Stimulated activated CD8-positive, alpha-beta memory T cell treated with anti-CD3 and anti-CD28 coated beads, Interleukin-4, amount 100 ng/mL, for 24 hours (primary cell): ENCODE measurements around the gene SLC12A1.

Experiments
- DNase-seq: peaks from one replicate; pipeline ENCODE4 v3.0.0-alpha.2; 2020; ENCODE audit warnings: low read depth

The SLC12A1 gene

GRCh38 chr15:48205981-48206380 lies at the start of gene SLC12A1:
SLC12A1 (plus strand) TSS chr15:48206302; CDS start chr15:48207720, 1,418 bp downstream.
- no peak for DNase-seq

GRCh38 chr15:48168616-48169015 lies 37.5 kb upstream of the SLC12A1 start:
- no peak for DNase-seq

- DNase-seq: no peak
These were observed 35.1 kb upstream of the SLC12A1 start for GRCh38 chr15:48170981-48171380.

GRCh38 chr15:48175126-48175525 lies 31.0 kb upstream of the SLC12A1 start:
- DNase-seq: no peak

- DNase-seq: no peak
These were observed 30.0 kb upstream of the SLC12A1 start for GRCh38 chr15:48176112-48176511.

- DNase-seq: no peak
These were observed 29.1 kb upstream of the SLC12A1 start for GRCh38 chr15:48176957-48177356.

GRCh38 chr15:48177383-48177765 lies 28.7 kb upstream of the SLC12A1 start:
- DNase-seq: no peak

GRCh38 chr15:48177766-48178647 lies 28.1 kb upstream of the SLC12A1 start, which contains the start of gene MYEF2:
MYEF2 (minus strand) TSS chr15:48178295; CDS start chr15:48178237, 58 bp downstream.
- peak; percentile 49 for DNase-seq

- no peak for DNase-seq
These were observed 27.5 kb upstream of the SLC12A1 start for GRCh38 chr15:48178648-48178931.

- no peak for DNase-seq
These were observed 23.4 kb upstream of the SLC12A1 start for GRCh38 chr15:48182749-48183148.

- DNase-seq: no peak
These were observed 20.6 kb upstream of the SLC12A1 start for GRCh38 chr15:48185529-48185928.

- DNase-seq: no peak
These were observed 19.8 kb upstream of the SLC12A1 start for GRCh38 chr15:48186271-48186670.

GRCh38 chr15:48190932-48191573 lies 15.0 kb upstream of the SLC12A1 start:
- peak; percentile 7 for DNase-seq

- DNase-seq: no peak
These were observed 14.4 kb upstream of the SLC12A1 start, which contains the start of gene CTXN2 for GRCh38 chr15:48191574-48192225. CTXN2 (plus strand) TSS chr15:48191665; CDS start chr15:48201301, 9,636 bp downstream.

GRCh38 chr15:48202068-48202467 lies 4.0 kb upstream of the SLC12A1 start:
- no peak for DNase-seq

GRCh38 chr15:48221261-48221660 lies 15.2 kb downstream of the SLC12A1 start:
- no peak for DNase-seq

- no peak for DNase-seq
These were observed 15.8 kb downstream of the SLC12A1 start for GRCh38 chr15:48221885-48222284.

- no peak for DNase-seq
These were observed 16.5 kb downstream of the SLC12A1 start for GRCh38 chr15:48222627-48223026.

GRCh38 chr15:48225771-48226170 lies 19.7 kb downstream of the SLC12A1 start:
- DNase-seq: no peak

GRCh38 chr15:48230498-48230897 lies 24.4 kb downstream of the SLC12A1 start:
- no peak for DNase-seq

GRCh38 chr15:48233246-48233645 lies 27.1 kb downstream of the SLC12A1 start:
- DNase-seq: no peak

GRCh38 chr15:48239334-48239733 lies 33.2 kb downstream of the SLC12A1 start:
- no peak for DNase-seq

- no peak for DNase-seq
These were observed 35.9 kb downstream of the SLC12A1 start for GRCh38 chr15:48242015-48242414.
